ENCODE results near the gene RNF121. TPM values are rescaled to one million over a fixed set of nuclear protein-coding genes. Genes with fewer than 3 reads are reported as not detected.
"Not testable (repeated sequence)": the region's sequence is repeated elsewhere in the genome, so short reads cannot be mapped to it uniquely, and the experiment has no call there.

The RNF121 gene
- total and polyA plus RNA-seq, 2 of the 8 experiments (the other 6 are each of a cell fraction or from before 2014, with no cell fraction given): 39.7 to 51.6 TPM

GRCh38 chr11:71910775-71911174, 18.1 kb upstream of the RNF121 start:
- H3K18ac ChIP-seq (ENCODE audit: extremely low read depth, low read length); H3K4me1 ChIP-seq (replicated peaks in 1 of 4; ENCODE audit: control insufficient read depth in 3 of 4, insufficient read depth in 4 of 4, low read length in 3 of 4); FAIRE-seq; H4K20me1 ChIP-seq (replicated peaks in 1 of 2; ENCODE audit: control insufficient read depth in 1 of 2, insufficient read depth in 2 of 2, low read length in 2 of 2); H3K79me2 ChIP-seq (ENCODE audit: control insufficient read depth in 1 of 2, insufficient read depth in 2 of 2, low read length in 2 of 2); H2BK20ac ChIP-seq (ENCODE audit: low read length); H3K23me2 ChIP-seq (ENCODE audit: low read depth, low read length); H3K27me3 ChIP-seq (replicated peaks in 1 of 4; ENCODE audit: control insufficient read depth in 3 of 4, extremely low read depth in 1 of 4, insufficient read depth in 3 of 4, low read length in 3 of 4); H4K5ac ChIP-seq (ENCODE audit: insufficient read length, low read depth, low read length); H3K4me2 ChIP-seq (ENCODE audit: insufficient read depth in 1 of 2, low read depth in 2 of 2, low read length in 2 of 2); H3K23ac ChIP-seq (ENCODE audit: insufficient read length); H4K91ac ChIP-seq (replicated peaks; ENCODE audit: insufficient read length, low read length); H3K9me3 ChIP-seq (ENCODE audit: insufficient read depth in 2 of 2, low read depth in 1 of 2, low read length in 1 of 2); H2BK120ac ChIP-seq (replicated peaks; ENCODE audit: low read depth, low read length); H3K79me1 ChIP-seq (ENCODE audit: low read depth, low read length); POLR2A ChIA-PET (ENCODE audit: partially characterized antibody); H2BK12ac ChIP-seq (ENCODE audit: low read depth, low read length); H3K4me3 ChIP-seq (ENCODE audit: extremely low read depth in 1 of 4, insufficient read depth in 2 of 4, low read depth in 3 of 4, low read length in 4 of 4); H3K14ac ChIP-seq (ENCODE audit: insufficient read length); H2AK5ac ChIP-seq (ENCODE audit: low read depth, low read length); H3K4ac ChIP-seq (replicated peaks; ENCODE audit: insufficient read length, low read depth, low read length); H4K8ac ChIP-seq (ENCODE audit: extremely low read depth, insufficient read depth, low read length); H2BK5ac ChIP-seq (ENCODE audit: low read depth, low read length); H3K9ac ChIP-seq (replicated peaks in 1 of 4; ENCODE audit: extremely low read depth in 1 of 4, low read depth in 3 of 4, low read length in 3 of 4); H2BK15ac ChIP-seq (ENCODE audit: low read length); DNase-seq (ENCODE audit: low read depth in 1 of 2, low spot score in 2 of 2); H3K56ac ChIP-seq (replicated peaks; ENCODE audit: insufficient read length, low read depth, low read length); H2AFZ ChIP-seq (ENCODE audit: low read length); CTCF ChIA-PET (ENCODE audit: partially characterized antibody); H3K27ac ChIP-seq (ENCODE audit: low read depth, low read length): not testable (repeated sequence)
- peaks cover 0 to 21% (median 10%) of the 10 kb centered on the region in 4 experiments; a peak in 6 of 8 replicates for H3K36me3 ChIP-seq (ENCODE audit: control insufficient read depth in 2 of 4, insufficient read depth in 4 of 4, low read length in 3 of 4)
- 91% methylated on average over 5 of the region's 5 CpGs; no CpG with 5 or more reads in 1 of the 2 experiments for WGBS, 2 experiments (ENCODE audit: extremely low coverage in 1 of 2, insufficient coverage in 1 of 2, insufficient read length in 1 of 2, insufficient replicate concordance in 2 of 2, low coverage in 1 of 2, low lambda C conversion rate in 2 of 2, missing lambda C conversion rate in 1 of 2)

All from H1 (cell line).